Endothelial cell of hepatic sinusoid (primary cell): Measurements from ENCODE around the gene MUL1.

Experiments used
- in situ Hi-C: cut with HindIII; loops from 2 replicates; pipeline ENCODE4 v1.10.0; 2017; ENCODE audit warnings: low sequenced_read_pairs

MUL1 gene

DNA sequence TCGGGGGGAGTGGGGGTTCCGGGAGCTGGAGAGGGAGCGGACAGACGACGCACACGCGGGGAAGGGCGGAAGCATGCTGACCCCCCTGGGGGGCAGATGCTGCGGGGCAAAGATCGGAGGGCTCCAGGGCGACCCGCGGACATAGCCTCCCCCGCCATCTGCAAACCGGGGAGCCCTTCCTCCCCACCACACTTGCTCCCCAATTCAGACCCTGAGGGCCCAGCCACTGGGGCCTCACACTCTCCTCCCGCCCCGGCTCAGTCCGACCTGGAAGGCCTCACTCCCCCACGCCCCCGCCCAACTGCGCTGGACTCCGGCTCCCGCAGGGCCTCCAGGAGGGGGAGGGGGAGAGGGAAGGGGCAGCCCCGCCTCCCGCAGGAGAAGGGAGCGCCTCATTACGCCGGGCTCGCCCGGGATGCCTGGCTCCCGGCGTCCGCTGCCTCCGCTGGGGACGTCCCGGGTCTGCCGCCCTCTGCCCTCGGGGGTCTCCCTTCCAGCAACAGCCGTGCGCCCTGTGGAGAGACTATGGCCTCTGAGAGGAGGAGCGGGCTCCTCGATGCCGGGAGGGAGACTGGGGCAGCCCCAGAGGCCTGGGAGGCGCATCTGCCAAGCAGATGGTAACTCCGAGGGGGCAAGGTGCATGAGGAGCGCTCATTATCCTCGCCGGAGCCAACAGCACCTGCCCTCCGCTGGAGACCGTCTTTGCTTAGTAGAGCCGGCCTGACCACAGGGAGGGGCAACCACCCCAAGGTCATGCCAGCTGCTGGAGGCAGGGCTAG is 21.3 kb downstream of the MUL1 start:
- in situ Hi-C loops, result no loop called here

DNA sequence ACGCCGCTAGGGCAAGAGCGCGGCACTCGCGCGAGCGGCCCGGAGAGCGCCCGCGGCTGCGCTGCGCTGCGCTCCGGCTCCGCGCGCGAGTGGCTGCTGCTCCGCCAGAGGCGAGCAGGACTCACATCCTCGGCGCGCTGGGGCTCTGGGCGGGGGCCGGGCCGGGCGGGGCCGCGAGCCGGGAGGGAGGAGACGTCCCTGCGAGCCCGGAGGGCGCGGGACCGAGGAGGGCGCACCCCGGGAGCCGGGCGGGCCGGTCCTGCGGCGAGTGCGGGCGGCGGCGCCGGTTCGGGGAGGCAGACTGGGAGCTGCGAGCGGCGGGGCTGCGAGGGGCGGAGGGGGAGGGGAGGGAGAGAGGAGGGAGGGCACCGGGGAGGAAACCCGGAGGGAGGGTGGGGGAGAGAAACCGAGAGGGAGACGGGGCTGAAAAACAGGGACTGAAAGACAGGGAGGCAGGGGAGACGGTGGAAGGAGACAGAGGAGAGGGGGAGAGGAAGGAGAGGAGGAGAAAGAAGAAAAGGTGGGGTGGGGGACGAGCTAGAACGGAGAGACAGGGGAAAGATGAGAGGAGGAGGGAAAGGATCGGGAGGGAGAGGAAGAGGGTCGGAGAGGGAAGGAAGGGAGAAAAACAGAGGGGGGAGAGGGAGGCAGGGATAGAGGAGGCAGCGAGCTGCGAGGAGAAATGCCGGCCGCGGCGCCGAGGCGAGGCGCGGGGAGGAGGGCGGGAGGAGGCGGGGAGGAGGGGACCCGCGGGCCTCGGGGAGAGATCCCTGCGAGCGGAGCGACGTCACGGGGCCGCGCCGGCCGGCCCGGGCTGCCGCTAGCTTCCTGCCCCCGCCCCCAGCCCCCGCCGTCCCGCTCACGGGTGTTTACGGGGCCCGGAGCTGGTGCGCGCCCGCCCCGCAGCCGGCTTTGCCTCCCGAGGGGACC is 22.2 kb downstream of the MUL1 start, which contains the start of gene CAMK2N1:
TSS of gene CAMK2N1 (minus strand) at position 684 of the 930 bp plus-strand sequence. CDS start 831 bp downstream, outside the sequence.
- in situ Hi-C loops, result no loop called here

DNA sequence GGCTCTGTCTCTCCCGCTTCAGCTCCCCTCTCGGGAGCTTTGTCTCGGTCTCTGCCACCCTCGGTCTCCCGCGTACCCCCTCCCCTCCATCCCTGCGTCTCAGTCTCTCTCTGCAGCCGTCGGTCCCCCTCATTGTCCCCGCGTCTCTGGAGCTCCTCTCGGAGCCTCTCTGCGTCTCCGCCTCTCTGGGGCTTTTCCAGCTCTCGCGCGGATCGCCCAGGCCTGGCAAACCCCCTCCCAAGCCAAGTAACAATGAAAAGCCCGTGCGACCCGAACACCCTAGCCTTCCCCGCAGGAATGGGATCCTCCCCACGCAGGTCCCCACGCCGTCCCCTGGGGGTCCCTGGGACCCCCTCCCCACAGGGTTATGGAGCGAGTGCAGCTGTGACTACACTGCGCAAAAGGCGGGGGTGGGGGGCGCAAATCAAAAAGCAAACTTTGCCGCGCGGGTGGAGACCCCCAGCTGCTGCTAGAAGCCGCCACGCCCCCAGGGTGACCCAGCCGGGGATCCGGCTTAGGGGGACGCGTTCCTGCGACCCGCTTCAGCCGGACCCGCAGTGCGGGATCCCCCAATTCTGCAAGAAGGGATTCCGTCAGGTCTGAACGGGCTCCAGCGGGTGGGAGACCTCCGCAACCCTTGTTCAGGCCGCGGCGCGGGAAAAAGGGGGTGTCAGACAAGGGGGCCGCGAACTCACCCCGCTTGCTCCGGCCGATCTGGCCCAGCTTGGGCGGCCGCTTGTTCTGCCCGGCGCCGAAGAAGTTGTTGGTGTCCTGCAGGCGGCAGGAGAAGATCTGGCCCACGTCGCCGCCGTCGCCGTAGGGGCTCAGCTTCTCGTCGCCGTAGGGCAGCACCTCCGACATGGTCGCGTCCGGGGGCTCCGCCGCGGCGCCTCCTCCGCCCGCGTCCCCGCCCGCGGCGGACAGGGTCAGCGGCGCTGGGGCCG is 23.2 kb downstream of the MUL1 start:
- in situ Hi-C loops, result no loop called here

DNA sequence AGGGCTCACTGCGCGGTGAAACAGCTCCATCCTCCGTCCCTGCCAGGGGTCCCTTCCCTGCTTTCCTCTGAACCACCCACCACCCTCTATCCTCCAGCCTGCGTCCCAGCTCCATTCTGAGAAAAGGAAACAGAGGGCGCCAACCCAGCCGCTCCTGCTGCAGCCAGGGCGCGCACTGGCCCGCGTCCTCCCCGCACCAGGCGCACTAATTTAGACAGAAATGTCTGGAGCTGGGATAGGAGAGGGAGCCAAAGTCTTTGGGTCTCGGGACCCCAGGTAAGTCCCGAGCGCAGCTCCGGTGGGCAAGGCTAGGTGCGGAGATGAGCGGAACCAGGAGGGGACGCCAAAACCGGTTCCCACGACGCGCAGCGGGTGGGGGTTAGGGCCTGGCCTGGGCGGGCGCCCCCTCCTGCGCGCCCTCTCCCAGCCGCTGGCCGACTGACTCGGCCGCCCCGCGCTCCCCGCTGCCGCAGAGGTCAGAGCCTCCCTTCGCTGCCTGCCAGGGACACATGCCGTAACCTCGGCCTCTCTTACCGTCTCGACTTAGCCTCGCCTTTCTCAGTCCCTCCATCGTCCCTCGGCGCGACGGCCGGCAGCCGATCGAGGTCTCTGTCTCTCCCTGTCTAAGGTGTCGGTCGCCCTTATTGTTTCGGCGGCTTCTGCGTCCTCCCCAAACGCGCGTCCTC is 24.0 kb downstream of the MUL1 start:
- in situ Hi-C loops, result no loop called here

DNA sequence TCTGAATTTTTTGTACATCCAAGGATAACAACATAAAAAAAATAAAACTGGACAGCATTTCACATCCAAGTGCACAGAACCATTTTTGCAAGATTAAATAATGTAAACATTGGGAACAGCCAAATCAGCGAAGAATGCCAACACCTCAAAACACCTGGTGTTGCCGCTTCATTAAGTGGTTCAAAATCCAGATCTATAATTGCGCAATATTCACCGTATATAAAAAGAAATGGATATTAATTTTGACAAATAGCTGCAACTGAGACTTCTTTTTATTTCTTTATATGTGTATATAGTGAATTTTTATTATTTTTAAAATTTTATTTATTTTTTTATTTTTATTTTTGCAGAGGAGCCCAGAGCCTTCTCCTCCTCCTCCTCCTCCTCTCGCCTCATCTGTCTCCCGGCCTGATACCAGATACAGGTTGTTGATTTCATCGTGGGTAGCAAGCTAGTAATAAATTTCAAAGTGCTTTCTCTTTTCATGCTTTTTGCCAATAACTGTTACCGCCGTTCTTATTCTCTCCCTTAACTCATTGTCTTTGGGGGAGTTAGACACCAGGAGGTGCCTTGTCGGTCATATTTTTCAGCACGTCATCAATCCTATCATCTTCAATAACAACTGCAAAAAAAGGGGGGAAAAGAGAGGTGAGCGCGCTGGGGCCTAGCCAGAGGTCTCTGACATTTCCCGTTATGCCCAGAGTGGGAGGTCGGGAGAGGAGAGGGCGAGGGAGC is 24.7 kb downstream of the MUL1 start:
- in situ Hi-C loops, result no loop called here

DNA sequence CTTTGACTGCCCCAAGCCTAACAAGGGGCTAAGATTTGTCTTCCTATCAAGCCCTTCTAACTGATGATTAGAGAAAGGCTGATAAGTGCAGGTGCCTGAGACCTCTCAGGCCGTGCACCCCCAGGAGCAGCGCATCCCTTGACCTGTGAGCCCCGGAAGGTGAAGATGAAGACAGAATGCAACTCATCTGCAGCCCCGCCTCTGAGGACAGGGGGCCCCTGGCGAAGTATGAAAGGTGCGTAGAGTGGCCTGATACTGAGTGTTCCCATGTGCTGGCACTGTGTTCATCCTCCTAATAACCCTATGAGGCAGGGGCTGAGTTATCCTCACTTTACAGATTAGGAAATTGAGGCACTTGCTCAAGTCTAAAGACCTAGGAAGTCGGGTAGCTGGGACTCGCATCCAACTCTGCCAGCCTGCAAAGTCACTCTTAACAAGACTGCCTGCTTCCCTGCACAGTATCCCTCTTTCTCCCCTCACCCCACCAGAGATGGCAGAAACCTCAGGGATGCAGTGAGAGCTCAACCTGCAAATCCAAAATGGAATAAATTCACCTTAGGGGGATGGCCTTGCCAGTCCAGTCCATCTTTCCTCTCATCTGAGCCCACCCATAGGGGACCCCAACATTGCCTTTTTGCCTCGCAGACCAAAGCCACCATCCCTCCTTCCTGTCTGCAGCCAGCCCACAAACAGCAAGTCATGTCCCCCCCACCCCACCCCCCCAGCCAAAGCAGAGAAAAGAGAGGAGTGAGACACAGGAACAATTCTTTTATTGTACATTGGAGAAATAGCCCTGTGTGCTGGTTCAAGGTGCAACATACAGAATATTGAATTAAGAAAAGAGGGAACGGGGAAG is 26.1 kb downstream of the MUL1 start:
- in situ Hi-C loops, result no loop called here

DNA sequence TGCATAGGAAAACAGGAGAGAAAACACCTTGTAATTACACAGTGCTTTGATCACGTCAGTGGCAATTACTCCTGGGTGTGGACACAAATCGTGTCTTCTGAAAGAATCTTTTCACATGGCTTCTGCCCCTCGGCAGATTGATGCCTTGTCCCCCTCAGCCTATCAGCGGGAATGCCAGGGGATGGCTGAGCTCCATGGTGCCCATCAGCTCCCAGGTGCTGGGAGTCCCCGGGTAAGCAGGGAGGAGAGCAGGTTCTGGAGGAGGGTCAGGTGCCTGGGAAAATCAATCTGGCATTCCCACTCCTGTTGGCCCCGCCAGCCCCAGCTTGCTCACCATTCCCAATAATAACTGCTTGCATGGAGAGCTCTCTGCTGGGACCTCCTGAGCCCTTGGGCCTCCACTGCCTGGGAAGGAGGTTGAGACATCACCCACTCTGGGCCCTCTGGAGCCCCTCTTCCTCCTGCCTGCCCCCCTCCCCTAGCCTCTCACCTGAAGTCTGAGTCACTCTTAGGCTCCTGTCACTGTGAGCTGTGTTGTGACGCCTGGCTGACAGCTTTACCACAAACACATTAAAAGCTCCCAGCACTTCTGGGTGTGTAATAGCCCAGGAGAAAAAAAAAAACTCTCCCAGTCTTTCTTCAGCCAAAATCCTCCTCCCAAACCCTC is 26.9 kb downstream of the MUL1 start:
- in situ Hi-C loops, result no loop called here

DNA sequence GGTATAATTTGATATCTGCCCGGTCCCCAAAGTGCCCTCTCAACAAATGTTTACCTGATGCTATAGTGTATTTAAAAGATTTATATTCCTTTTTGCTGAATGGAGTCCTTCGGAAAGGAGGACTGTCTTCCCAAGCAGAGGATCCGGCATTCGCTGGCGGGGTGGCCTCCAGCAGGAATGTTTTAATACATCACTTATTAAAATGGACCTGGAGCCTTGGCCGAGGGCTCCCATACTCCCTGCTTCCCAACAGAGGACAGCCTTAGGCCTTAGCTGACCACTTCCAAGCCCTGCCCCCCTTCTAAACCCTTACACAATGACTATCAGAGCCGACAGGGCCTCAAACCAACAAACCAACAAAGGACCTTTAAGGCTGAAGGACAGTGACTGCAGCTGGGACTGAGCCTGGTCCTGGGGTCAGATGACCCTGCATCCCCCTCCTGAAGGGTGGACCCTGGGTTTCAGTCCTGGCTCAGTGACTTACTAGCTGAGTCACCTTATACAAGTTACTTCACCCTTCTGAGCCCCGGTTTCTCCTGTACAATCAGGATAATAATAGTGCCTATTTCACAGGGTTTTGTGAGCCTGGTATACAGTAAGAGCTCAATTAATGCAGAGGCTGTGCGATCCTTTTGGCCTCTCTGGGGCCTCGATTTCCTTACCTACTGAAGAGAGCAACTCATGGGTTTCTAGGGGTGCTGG is 27.6 kb downstream of the MUL1 start:
- in situ Hi-C loops, result no loop called here

DNA sequence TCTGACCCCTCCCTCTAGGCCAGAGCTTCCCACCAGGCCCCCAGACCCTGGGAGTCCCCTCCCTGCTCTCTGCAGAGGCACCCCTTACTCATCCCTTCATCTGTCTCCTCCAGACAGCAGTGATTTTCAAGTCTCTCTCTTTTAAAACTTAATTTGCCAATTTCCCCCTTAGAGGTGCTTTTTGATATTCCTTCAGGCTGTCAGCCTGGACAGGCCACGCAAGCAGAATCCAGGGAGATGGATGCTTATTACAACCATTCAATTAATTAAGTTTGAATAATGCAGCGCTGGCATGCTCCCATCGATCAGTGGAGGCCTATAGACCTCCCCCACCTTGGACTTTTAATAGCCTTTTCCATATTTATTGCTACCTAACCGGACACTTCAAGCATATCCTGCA is 28.1 kb downstream of the MUL1 start:
- in situ Hi-C loops, result no loop called here

DNA sequence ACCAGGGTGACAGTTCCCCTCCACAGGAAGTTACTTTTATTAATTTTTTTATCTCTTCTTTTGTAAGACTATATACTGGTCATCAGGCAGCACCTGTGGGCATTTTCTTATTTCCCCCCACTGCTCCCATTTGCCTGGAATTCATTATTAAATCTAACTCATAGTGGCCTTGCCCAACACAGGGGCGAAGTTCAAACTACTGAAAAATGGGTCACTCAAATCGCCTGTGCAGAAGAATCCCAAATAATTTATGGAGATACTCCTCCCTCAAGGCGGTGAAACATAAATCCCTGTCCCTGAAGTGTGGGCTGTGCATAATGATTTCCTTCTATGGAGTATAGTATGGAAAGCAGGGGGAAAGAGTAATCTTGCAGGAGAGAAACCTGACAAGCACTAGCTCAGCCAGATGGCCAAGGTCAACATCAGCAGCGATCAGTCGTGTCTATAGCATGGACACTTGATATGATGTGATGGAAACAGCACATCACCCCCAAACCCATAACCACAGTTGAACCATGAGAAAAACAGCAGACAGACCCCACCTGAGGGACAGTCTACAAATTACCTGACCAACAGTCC is 29.8 kb downstream of the MUL1 start:
- in situ Hi-C loops, result no loop called here

DNA sequence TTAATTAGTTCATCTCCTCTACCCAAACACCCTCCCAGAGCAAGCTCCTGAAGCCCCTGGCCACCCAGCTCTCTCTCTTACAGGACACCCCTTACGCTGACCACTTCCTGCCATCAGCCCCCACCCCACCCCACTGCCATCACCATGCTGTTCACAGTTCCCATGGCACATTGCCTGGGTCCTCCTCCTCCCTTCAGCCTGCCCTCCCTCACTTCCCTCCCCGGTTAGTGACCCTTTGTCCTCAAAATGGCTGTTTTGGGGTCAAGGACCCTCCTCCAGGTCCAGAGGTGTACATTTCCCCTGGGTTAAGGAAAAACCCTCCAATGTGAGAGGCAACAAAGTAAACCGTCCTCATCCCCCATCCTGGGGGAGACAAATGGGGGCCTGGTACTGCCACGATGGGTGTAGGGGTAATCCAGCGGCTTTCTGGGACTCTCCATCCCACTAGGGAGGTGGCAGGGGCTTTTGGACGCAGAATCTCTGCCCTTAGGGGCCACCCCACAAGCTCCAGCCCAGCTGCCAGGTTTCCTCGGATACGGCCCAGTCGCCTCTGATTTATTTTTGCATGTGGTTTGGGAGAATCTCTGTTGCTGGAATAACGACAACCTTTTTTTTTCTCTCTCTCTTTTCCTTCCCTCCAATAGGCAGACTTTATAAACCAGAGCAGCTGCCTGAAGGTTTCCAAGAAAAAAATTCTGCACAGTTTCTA is 30.4 kb downstream of the MUL1 start:
- in situ Hi-C loops, result no loop called here

DNA sequence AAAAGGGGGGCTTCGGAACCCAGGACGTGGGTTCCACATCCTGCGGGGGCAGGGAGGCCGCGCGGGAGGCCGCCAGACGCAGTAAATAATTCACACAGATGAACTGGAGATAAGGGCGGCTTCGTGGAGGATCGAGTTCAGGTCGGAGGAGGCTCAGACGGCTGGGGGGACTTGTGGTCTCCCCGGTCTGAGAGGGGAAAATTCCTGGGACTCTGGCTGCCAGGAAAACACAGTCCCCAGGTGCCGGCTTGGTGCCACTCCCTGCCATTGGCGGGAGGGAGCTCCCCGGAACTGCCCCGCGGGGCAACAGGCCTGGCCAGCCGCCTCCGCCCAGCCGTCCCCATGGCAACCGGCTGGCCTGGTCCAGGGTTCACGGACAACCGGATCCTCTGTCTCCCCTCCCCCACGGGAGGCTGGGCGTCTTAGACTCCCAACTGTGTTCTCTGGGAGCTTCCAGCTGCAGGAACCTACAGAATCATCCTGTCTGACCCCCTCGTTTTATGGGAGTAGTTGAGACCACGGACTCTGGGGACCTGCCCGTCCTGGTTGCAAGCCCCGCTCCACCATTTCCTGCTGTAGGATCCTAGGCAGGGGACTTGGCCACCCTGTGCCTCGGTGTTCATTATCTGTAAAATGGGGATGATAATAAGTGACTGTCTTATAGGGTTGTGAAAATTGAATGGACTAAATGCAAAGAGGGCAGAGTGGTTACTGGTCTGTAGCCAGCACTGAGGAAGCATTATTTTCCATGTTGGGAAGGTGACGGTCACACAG is 31.5 kb downstream of the MUL1 start:
- in situ Hi-C loops, result no loop called here

DNA sequence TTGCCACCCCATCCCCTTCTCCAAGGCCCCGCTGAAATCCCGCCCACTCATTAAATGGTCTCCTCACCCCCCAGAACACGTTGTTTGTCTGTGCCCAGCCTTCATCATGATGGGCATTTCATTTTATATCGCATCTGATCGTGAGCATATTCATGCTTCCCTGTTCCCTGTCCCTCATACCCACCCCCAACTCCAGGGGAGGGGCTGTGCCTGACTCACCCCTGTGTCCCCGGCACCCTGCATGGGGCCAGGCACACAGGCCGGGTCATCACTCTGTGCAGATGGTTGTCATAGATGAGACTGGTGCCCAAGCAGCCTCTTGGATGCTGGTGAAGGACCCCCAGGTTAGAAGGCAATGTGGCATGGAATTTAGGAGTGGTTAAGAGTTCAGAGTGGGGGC is 33.0 kb downstream of the MUL1 start:
- in situ Hi-C loops, result no loop called here

DNA sequence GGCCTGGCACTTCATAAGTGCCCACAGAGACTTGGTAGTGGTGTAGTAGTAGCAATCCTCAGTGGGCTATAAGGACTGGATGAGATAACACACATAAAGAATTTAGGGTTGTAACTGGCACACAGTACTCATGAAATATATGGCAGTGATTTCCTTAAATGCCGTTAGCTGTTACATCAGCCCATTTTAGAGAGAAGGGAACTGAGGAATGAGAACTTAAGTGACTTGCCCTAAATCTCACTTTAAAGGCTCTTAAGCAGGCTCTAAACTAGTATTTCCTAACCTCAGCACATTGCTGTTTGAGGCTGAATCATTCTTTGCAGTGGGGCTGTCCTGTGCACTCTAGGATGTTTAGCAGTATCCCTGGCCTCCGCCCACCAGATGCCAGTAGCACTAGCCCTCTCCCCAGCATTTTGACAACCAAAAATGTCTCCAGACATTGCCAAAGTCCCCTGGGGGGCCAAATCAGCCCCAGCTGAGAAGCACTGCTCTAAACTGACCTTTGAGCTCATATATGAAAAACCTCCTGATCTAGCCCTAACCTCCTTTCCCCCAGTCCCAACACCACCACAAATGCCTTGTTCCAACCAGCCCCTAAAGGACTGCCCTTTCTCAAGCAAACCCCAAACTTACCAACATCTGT is 33.5 kb downstream of the MUL1 start:
- in situ Hi-C loops, result no loop called here

DNA sequence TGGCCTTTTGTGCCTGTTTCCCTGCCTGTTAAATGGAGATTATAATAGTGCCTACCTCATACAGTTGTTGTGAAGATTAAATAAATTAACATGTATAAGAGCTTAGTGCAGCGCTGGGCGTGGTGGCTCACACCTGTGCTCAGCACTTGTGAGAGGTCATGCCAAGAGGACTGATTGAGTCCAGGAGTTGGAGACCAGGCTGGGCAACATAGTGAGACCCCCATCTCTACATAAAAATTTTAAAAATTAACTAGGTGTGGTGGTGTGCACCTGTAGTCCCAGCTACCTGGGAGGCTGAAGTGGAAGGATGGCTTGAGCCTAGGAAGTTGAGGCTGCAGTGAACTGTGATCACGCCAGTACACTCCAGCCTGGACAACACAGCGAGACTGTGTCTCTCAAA is 34.1 kb downstream of the MUL1 start:
- in situ Hi-C loops, result no loop called here
